Nephron (organoid): ENCODE measurements around the gene TMEM233.
A peak's percentile ranks its signal among the peaks of the same experiment; 100 is the strongest.

Source experiments
- H3K27ac Mint-ChIP-seq, 3 experiments: 2 replicates each; pipeline ENCODE4 v1.8.0; 2020; ENCODE audit warnings: mixed read lengths in 3 of 3, mild to moderate bottlenecking in 2 of 3, moderate library complexity in 1 of 3
- H3K27me3 Mint-ChIP-seq: 2 replicates; pipeline ENCODE4 v1.8.0; 2021; ENCODE audit warnings: low read depth, mild to moderate bottlenecking, moderate library complexity, mixed read lengths
- H3K36me3 Mint-ChIP-seq: 2 replicates; pipeline ENCODE4 v1.8.0; 2020; ENCODE audit warnings: low read depth, mixed read lengths
- H3K4me1 Mint-ChIP-seq: 2 replicates; pipeline ENCODE4 v1.8.0; 2020; ENCODE audit warnings: mixed read lengths
- H3K4me3 Mint-ChIP-seq, 3 experiments: 2 replicates each; pipeline ENCODE4 v1.8.0; 2020; ENCODE audit warnings: mild to moderate bottlenecking in 3 of 3, mixed read lengths in 3 of 3, moderate library complexity in 2 of 3
- H3K9me3 Mint-ChIP-seq: 2 replicates; pipeline ENCODE4 v1.8.0; 2020; ENCODE audit warnings: mixed read lengths
- CTCF ChIP-seq, 3 experiments: fragments of 200-600 bp; sonication (generic); IDR thresholded peaks; one replicate each; pipeline ENCODE4 v1.5.0; 2021; ENCODE audit warnings: antibody characterized with exemption in 3 of 3; ENCODE audit not compliant: unreplicated experiment in 3 of 3

The TMEM233 gene

GRCh38 chr12:119685375-119685774, 91.8 kb downstream of the TMEM233 start:
- no peak for TF ChIP-seq CTCF (IDR thresholded peaks at IDR 0.05; ENCODE audit: unreplicated experiment in 3 of 3)
- H3K4me1 Mint-ChIP-seq = peaks cover 44% of the 10 kb centered on the region
- peaks cover 37% of the 10 kb centered on the region for H3K36me3 Mint-ChIP-seq
- peak overlapping the region in 1 of 3 experiments; percentile 15 for H3K4me3 Mint-ChIP-seq
- H3K27me3 Mint-ChIP-seq = no peaks in the 10 kb centered on the region
- no peaks in the 10 kb centered on the region for H3K9me3 Mint-ChIP-seq
- peak overlapping the region; percentile 93 to 96 (median 94) for H3K27ac Mint-ChIP-seq

DNA sequence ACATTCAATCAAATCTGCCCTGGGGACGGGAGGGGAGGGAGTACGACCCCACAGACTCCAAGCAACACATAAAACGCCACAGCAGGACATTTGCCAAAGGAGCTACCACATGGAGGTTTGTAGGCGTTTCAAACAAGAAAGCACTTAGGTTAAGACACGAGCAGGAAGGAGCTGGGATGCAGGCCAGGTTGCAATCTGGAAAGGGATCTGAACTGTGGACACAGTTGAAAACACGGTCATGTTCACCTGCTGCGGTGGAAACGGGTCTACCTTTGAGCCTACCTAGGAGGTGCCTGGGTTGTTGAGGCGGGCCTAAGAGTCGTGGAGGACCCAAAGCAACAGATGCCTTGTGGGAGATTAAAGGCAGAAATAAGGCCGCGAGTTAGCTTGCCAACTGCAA, 92.8 kb downstream of the TMEM233 start:
- Mint-ChIP-seq H3K9me3 (no peaks in the 10 kb centered on the region), H3K27ac (peak overlapping the region; percentile 93 to 96 (median 94)), H3K4me3 (no peak overlapping the region), H3K27me3 (no peaks in the 10 kb centered on the region), H3K36me3 (peaks cover 34% of the 10 kb centered on the region), H3K4me1 (peaks cover 44% of the 10 kb centered on the region)
- no peak for TF ChIP-seq CTCF (IDR thresholded peaks at IDR 0.05; ENCODE audit: unreplicated experiment in 3 of 3)

- H3K27ac Mint-ChIP-seq = peak overlapping the region; percentile 93 to 96 (median 94)
- TF ChIP-seq CTCF (IDR thresholded peaks at IDR 0.05; ENCODE audit: unreplicated experiment in 3 of 3) = no peak
- H3K36me3 Mint-ChIP-seq = peaks cover 34% of the 10 kb centered on the region
- no peaks in the 10 kb centered on the region for H3K9me3 Mint-ChIP-seq
- no peak overlapping the region for H3K4me3 Mint-ChIP-seq
- H3K27me3 Mint-ChIP-seq = no peaks in the 10 kb centered on the region
- peaks cover 44% of the 10 kb centered on the region for H3K4me1 Mint-ChIP-seq
Observed at GRCh38 chr12:119686776-119687175, 93.2 kb downstream of the TMEM233 start.

GRCh38 chr12:119687406-119687805, 93.8 kb downstream of the TMEM233 start:
- TF ChIP-seq CTCF (IDR thresholded peaks at IDR 0.05; ENCODE audit: unreplicated experiment in 3 of 3) = no peak

DNA sequence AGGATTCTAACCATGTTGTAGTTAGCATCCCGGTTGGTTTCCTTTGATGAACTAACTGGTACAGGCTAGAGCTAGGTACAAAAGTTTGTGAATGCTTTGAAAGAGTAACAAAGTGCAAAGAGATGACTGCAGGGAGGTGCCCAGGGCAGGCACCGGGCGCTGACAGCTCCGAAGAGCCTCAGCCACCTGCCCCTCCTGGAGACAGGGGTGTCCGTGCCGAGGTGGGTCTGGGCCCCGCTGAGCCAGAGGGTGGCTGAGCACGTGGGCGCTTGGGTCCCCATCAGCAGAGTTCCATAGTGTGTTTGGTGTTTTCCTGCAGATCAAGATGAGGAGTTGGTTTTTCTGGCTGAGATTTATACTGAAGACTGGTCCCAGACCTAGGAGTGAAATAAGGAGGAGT, 94.3 kb downstream of the TMEM233 start:
- no peaks in the 10 kb centered on the region for H3K9me3 Mint-ChIP-seq
- peaks cover 33% of the 10 kb centered on the region for H3K36me3 Mint-ChIP-seq
- H3K4me1 Mint-ChIP-seq = peaks cover 48% of the 10 kb centered on the region
- H3K4me3 Mint-ChIP-seq = no peak overlapping the region
- no peaks in the 10 kb centered on the region for H3K27me3 Mint-ChIP-seq
- H3K27ac Mint-ChIP-seq = peak overlapping the region; percentile 55 to 96 (median 85)
- no peak for TF ChIP-seq CTCF (IDR thresholded peaks at IDR 0.05; ENCODE audit: unreplicated experiment in 3 of 3)

More at GRCh38 chr12:119687406-119687805, 93.8 kb downstream of the TMEM233 start:
- no peaks in the 10 kb centered on the region for H3K27me3 Mint-ChIP-seq
- H3K27ac Mint-ChIP-seq = peak overlapping the region; percentile 55 to 96 (median 85)
- H3K9me3 Mint-ChIP-seq = no peaks in the 10 kb centered on the region
- no peak overlapping the region for H3K4me3 Mint-ChIP-seq
- H3K4me1 Mint-ChIP-seq = peaks cover 44% of the 10 kb centered on the region
- H3K36me3 Mint-ChIP-seq = peaks cover 30% of the 10 kb centered on the region

DNA sequence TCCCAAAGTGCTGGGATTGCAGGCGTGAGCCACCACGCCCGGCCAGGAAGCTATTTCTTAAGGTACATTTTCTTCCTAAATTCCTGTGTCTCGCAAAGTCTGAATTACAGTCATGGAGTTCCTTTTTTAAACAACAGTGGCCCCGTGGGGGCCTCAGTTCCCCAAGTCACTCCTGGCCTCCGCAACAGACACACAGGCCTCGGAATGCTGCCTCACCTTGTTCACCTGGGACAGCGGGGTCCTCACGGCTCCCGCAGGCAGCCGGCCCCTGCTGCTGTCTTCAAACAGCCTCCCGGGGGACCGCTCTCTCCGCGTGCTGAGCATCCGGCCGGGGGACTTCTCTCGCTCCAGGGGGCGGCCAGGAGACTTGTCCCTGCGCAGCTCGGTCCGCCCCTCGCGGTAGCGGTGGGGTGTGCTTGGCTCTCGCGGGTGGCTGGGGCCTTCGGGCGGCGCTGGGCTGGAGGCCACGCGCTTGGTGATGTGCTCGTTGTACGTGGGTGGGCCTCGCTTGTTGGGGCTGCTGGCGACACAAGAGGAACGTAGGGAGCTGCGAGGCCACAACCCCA, 96.4 kb downstream of the TMEM233 start:
- Mint-ChIP-seq H3K27me3 (no peaks in the 10 kb centered on the region), H3K4me1 (peaks cover 48% of the 10 kb centered on the region), H3K36me3 (peaks cover 33% of the 10 kb centered on the region), H3K4me3 (no peak overlapping the region), H3K27ac (no peak overlapping the region), H3K9me3 (no peaks in the 10 kb centered on the region)
- no peak for TF ChIP-seq CTCF (IDR thresholded peaks at IDR 0.05; ENCODE audit: unreplicated experiment in 3 of 3)
